Measurements from ENCODE around the gene GPR55.
A peak's percentile ranks its signal among the peaks of the same experiment; 100 is the strongest.

The GPR55 gene

DNA sequence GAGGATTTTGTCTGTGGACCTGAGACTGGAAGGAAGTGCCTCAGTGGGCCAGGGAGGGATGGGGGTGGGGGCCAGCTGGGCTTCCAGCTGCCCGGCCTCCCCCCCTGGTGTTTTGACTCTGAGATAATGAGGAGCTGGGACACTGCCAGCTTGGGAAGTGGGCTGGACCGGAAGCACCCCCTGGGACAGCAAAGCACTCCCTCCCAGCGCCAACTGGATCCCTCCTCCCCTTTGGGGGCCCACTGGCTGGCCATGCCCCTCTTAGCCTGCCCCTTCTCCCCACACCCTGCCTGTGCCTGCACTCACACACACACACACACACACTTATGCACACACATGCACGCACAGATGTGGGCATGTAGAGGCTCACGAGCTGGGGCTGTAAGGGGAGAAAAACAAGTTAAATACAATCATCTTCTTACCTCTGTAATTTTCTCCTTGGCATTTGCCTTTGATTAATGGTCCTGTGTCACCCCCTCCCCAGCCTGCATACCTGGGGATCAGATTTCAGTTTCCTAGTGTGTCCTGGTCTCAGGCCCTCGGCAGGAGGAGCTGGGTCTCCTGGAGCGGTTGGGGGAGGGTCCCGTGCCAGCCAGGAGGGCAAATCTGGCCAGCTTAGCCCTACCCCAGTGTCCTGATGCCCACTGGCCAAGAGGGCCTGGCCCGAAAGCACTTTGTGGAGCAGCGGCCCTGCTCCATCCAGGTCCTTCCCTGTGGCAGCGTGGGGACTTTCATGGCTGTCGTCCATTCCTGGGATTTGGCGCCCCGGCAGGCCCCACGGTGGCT is 56.7 kb downstream of the GPR55 start:
- no peak for DNase-seq (ENCODE audit: low read depth in 2 of 2)

- no peak for DNase-seq (ENCODE audit: low read depth in 2 of 2)
Observed at GRCh38 chr2:230866756-230867523, 58.1 kb downstream of the GPR55 start.

DNA sequence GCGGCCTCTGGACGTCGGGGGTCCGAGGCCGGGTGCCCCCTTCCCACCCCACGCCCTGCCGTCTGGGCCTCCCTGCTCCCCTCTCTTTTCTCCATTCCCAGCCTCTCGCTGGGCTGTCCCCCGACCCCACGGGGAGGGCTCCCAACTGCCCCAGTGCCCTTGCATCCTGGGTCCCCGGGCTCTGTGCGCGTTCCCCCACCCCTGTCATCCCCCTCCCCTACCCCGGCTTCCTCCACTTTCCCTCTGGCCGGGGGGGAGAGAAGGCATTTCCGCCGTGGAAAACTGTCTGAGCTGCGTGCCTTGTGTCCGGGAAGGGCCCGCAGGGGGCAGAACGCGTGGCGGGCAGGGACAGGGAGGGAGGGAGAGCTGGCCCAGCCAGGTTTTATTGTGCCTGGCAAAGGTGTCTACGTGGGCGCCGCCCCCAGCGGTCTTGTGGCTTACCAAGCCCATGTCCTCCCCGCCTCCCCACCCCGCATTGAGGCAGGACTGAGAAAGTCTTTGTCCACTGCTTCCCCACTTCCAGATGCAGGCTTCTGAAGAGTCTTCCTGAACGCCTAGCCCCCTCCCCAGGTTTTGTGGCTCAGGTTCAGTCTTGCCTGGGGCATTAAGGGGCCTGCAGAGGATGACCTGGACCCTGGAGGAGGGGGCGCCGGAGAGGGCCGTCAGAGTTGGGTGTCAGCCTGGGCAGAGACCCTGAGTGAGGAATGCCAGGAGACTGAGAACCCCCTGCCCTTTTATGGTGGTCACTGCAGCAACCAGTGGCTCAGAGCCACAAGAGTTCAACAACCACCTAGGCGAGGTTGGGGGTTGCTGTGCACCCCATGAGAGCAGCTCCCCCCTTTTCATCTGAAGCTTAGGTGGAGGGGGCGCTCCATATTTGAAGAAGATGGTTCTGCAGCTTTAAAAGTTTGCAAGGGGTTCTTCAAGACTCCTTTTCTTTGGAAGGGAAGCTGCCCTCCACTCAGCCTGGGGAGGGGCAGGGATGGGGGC is 59.0 kb downstream of the GPR55 start:
- no peak for DNase-seq (ENCODE audit: low read depth in 2 of 2)

GRCh38 chr2:230865307-230865765 is 59.7 kb downstream of the GPR55 start:
- no peak for DNase-seq (ENCODE audit: low read depth in 2 of 2)

DNA sequence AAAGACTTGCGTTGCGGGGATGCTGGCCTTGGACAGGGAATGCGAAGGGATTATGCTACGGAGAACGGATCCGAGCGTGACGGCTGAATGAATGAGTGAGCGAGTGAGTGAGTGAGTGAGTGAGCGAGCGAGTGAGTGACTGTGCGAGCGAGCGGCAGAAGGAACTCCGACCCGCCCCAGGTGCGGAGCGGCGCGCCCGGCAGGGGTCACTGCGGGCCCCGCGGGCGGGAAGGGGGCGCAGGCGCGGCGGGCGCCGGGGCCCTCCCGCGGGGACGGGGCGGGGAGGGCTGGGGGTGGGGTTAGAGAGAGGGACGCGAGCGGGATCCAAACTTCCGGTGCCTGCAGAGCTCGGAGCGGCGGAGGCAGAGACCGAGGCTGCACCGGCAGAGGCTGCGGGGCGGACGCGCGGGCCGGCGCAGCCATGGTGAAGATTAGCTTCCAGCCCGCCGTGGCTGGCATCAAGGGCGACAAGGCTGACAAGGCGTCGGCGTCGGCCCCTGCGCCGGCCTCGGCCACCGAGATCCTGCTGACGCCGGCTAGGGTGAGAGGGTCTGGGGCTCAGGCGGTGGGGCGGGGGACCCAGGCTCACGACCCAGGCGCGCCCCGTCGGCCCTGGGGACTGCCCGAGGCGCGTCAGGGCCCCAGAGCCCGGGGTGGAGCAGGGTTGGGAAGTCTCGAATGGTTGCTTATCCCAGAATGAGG is 60.3 kb downstream of the GPR55 start, which contains the start of gene ITM2C:
Gene ITM2C (plus strand): TSS at position 338 of the 702 bp plus-strand sequence. CDS start 84 bp downstream, at position 422.
- peak; percentile 60 to 65 for DNase-seq (ENCODE audit: low read depth in 2 of 2)

GRCh38 chr2:230864122-230864604 is 60.9 kb downstream of the GPR55 start:
- no peak for DNase-seq (ENCODE audit: low read depth in 2 of 2)

DNA sequence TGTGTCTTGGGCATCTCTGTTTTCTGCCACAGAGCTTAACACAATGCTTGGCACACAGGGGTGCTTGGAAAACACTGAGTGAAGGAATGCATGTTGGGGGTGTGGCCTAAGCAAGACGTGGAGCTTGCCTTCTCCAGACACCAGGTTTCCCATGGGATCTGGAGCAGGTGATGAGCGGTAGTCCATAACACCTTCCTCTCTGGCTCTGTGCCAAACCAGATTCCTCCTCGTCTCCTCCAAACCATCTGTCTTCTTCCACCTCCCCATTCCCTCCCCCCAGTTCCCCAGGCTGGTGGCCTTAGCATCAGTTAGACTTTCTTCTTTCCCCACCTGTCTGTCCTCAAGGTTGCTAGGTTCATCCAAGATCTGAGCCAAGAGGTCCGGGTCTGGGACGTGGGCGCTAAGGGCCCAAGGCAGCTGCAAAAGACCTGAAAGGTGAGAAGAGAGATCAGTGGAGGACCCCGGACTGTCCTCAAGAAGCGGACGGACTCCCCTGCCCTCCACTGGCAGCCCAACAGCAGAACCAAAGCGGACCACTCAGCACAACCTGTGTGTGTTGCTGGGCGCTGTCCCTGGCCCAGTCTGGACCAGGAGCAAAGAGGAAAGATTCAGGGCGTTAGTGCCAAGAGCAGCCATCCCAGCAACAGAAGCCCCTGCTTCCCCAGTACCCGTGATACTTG is 61.5 kb downstream of the GPR55 start:
- DNase-seq (ENCODE audit: low read depth in 2 of 2), result no peak

GRCh38 chr2:230863031-230863430 is 62.0 kb downstream of the GPR55 start:
- no peak for DNase-seq (ENCODE audit: low read depth in 2 of 2)

- DNase-seq (ENCODE audit: low read depth in 2 of 2), result no peak
Observed at GRCh38 chr2:230862292-230862691, 62.8 kb downstream of the GPR55 start.

GRCh38 chr2:230861552-230862255 is 63.3 kb downstream of the GPR55 start:
- no peak for DNase-seq (ENCODE audit: low read depth in 2 of 2)

Data from stimulated activated CD8-positive, alpha-beta memory T cell treated with anti-CD3 and anti-CD28 coated beads, Interleukin-2, amount 100 ng/mL, for 48 hours (primary cell).